HG03025 (cell line): ENCODE results near the gene CACTIN.
"Not testable (repeated sequence)": the region's sequence is repeated elsewhere in the genome, so short reads cannot be mapped to it uniquely, and the experiment has no call there.

Source experiments
- ATAC-seq: cut with Tn5 transposase; IDR thresholded peaks from one replicate; pipeline ENCODE4 v1.9.1; 2021; ENCODE audit warnings: mild to moderate bottlenecking, moderate library complexity; ENCODE audit not compliant: unreplicated experiment, low FRiP score

CACTIN gene

GRCh38 chr19:3648037-3648905, 21.7 kb upstream of the CACTIN start:
- ATAC-seq: no peak

GRCh38 chr19:3647102-3647501, 20.5 kb upstream of the CACTIN start:
- ATAC-seq: not testable (repeated sequence)

GRCh38 chr19:3646336-3647092, 19.9 kb upstream of the CACTIN start:
- no peak for ATAC-seq

GRCh38 chr19:3645726-3646125, 19.1 kb upstream of the CACTIN start:
- ATAC-seq: no peak

- ATAC-seq: no peak
Observed at GRCh38 chr19:3645067-3645396, 18.4 kb upstream of the CACTIN start.

- no peak for ATAC-seq
Observed at GRCh38 chr19:3644351-3645066, 17.9 kb upstream of the CACTIN start.

- ATAC-seq: no peak
Observed at GRCh38 chr19:3643674-3644313, 17.2 kb upstream of the CACTIN start.

GRCh38 chr19:3642987-3643673, 16.5 kb upstream of the CACTIN start:
- no peak for ATAC-seq

GRCh38 chr19:3642296-3642695, 15.7 kb upstream of the CACTIN start:
- no peak for ATAC-seq

- no peak for ATAC-seq
Observed at GRCh38 chr19:3641515-3642269, 15.1 kb upstream of the CACTIN start.

GRCh38 chr19:3639479-3639878, 12.9 kb upstream of the CACTIN start:
- no peak for ATAC-seq

GRCh38 chr19:3638208-3639193, 11.9 kb upstream of the CACTIN start:
- no peak for ATAC-seq

- no peak for ATAC-seq
Observed at GRCh38 chr19:3637621-3638020, 11.0 kb upstream of the CACTIN start.

- no peak for ATAC-seq
Observed at GRCh38 chr19:3636962-3637361, 10.4 kb upstream of the CACTIN start.

- ATAC-seq: no peak
Observed at GRCh38 chr19:3636506-3636905, 9.9 kb upstream of the CACTIN start.

- no peak for ATAC-seq
Observed at GRCh38 chr19:3634496-3635045, 8.0 kb upstream of the CACTIN start.

GRCh38 chr19:3633559-3633988, 7.0 kb upstream of the CACTIN start:
- ATAC-seq: no peak
